A204.1 (cell line): Measurements from ENCODE around the gene SLC29A1.
"Not testable (repeated sequence)": the region's sequence is repeated elsewhere in the genome, so short reads cannot be mapped to it uniquely, and the experiment has no call there.

Source experiments
- FAIRE-seq: peaks from 2 replicates; lab custom pipeline; 2012; peaks lifted over from hg19 to GRCh38; lab: Jason Lieb, UNC

SLC29A1 gene

DNA sequence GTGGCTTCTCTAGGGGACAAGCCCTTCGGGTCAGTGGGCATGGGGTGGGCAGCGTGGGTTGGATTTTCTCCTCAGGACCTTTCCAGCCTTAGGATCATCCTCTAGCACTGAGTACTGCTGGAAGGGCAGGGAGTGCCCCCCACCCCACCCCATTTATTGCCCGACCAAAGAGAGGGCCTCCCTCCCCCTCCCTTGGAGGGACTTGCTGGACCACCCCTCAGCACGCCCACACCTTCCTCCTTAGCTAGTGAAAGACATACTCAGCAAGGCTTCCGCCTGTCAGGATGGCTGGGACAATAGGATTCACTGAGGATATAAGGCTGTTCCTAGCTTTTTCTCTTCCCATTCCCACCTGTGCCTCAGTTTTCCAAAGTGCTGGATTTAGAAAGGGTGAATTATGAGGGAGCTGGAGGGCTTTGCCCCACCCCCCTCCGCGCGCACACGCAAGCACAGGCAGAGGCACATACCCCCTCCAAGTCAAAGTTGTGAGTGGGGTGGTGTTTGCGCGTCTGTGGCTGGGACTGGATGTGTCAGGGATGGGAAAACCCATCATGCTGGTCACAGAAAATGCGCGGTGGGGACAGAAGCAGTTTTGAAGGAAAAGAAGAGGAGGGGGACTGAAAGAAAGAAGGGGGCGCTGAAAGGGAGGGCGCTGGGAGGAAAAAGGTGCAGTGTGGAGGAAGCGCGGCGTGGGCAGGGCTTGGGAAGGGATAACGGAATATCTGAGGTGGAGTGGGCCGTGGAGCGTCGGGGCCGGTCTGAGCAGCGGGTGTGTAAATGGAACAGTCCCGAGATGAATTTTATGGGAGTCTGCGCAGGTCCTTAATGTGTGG lies 693 bp upstream of the SLC29A1 start:
- FAIRE-seq, result no peak

GRCh38 chr6:44224029-44224964 lies 902 bp downstream of the SLC29A1 start:
- FAIRE-seq, result no peak

DNA sequence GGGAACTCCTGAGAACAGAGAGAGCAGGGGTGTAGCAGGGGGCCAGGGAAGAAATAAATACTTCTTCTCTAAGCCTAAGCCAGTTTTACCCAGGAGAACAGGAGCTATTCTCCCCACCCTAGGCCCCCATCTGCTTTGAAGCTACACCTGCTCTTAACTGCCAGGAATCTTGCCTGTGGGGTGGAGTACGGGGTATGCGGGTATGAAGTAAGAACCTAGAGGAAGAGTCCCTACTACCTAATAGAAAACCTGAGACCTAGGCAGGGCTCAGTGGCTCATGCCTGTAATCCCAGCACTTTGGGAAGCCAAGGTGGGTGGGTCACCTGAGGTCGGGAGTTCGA lies 1.5 kb downstream of the SLC29A1 start:
- no peak for FAIRE-seq

- no peak for FAIRE-seq
Observed at GRCh38 chr6:44225579-44226325, 2.4 kb downstream of the SLC29A1 start.

DNA sequence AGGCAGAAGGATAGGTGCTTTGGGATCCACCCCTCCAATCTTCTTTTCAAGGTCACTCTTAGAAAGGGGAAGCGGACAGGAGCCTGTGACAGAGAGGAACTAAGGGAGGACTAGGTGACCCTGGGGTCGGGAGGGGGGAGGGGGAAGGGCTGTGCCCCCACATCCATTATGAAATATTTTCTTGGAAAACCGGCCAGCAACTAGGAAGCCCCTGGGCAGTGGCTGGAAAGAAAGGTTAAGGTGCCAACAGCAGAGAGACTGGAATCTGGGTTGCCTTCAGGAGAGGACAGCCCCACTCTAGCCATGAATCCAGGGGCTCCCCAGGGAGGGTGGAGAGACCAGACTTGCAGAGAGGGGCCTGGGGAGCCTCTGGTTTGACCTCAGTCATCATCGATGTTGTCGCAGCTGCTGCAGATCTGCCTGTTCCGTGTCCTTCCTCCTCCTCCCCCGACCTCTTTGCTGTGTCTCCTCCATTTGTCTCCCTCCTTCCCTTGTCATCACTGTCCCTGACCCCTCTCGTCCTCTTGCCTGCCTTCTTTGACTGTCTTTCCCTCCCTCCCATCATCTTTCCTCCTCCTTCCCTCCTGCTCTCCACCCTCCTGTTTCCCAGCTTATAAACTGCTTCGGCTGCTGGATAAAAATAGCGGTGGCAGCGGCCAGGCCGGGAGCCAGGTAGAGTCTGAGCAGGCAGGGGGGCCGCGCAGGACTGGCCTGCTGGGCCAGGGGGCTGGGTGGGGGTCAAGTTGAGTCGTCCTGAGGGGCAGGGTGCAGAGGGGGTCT lies 3.2 kb downstream of the SLC29A1 start:
- no peak for FAIRE-seq

DNA sequence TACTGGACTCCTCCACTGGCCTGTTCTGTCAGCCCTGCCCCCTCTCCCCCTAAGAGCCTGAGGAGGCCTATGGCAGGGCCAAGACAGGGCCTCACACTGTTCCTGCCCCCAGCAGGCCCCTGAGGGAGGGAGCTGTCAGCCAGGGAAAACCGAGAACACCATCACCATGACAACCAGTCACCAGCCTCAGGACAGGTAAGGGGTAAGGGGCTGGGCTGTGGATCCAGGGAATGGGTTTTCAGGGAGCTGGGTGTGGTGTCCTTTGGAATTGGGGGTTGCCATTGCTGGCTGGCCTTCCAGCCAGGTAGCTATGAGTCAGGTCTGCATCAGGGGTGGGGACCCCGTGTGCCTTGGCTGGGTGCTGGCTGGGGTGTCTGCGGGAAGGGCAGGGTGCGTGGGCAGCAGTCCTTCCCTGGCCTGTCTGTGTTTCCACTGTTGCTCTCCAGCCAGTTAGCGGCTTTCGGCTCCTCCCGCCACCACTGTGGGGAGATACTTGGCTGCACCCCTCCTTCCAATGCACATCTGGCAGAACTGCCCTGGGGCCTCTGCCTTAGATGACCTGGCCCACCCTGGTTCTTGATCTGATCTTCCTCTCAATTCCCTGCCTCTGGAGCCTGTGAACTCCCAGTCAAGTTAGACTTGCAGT lies 3.9 kb downstream of the SLC29A1 start:
- FAIRE-seq, result no peak

DNA sequence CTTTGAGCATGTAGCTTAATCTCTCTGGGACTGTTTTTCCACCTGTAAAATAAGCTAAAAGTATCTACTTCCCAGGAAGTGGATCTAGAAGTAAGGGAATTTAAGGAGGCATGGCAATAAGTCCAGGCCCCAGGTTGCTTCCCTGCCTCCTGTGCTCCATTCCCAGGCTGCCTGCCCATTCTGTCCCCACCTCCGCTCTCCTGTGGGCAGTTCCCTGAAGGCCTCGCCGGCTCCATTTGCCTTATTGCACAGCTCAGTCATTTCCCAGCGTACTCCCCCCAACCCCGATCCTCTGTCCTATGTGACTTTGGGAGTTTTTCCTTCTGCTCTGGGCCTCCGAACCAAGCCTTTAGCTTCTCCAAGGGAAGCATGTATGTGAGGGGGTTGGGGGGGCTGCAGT lies 4.6 kb downstream of the SLC29A1 start:
- no peak for FAIRE-seq

- FAIRE-seq, result no peak
Observed at GRCh38 chr6:44228433-44228832, 5.0 kb downstream of the SLC29A1 start.

DNA sequence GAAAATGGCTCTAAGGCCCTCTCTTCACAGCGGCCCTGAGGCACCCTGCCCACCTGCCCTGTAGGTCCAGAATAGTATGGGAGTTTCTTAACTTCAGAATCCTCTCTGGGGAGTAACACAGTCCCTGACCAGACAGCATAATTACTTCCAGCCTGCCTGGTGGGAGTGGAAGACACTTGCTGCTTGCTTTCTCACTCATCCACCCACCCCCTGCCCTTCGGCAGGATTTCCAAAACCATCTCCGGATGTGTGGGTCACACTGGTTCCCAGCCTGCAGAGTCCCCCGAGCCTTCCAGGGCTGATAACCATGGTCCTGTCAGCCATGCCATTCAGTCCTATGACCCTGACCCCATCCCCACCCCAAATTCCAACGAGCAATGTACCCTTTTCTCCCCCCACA lies 5.4 kb downstream of the SLC29A1 start:
- FAIRE-seq, result no peak

DNA sequence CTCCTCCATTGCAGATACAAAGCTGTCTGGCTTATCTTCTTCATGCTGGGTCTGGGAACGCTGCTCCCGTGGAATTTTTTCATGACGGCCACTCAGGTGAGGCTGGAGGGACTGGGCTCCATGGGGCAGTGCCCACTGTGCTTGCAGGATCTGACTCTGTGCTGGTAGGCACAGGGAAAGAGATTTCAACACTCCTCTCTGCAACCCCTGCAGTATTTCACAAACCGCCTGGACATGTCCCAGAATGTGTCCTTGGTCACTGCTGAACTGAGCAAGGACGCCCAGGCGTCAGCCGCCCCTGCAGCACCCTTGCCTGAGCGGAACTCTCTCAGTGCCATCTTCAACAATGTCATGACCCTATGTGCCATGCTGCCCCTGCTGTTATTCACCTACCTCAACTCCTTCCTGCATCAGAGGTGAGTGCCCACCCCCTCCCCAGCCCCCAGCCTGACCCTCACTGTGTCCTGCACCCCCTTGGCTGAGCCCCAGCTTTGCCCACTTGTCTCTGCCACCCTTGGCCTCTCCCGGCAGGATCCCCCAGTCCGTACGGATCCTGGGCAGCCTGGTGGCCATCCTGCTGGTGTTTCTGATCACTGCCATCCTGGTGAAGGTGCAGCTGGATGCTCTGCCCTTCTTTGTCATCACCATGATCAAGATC lies 6.1 kb downstream of the SLC29A1 start:
- no peak for FAIRE-seq

GRCh38 chr6:44230034-44230675 lies 6.8 kb downstream of the SLC29A1 start:
- no peak for FAIRE-seq

DNA sequence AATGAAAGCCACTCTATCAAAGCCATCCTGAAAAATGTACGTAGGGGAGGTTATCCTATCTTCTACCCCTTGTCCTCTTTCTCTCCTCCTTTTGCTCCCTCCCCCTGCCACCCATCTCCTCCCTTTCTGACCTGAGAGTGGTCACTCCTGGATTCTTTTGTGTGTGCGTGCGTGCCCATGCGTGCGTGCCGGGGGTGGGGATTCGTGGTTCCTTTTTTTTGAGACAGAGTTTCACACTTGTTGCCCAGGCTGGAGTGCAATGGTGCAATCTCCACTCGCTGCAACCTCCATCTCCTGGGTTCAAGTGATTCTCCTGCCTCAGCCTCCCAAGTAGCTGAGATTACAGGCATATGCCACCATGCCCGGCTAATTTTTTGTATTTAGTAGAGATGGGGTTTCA lies 8.0 kb downstream of the SLC29A1 start:
- not testable (repeated sequence) for FAIRE-seq

DNA sequence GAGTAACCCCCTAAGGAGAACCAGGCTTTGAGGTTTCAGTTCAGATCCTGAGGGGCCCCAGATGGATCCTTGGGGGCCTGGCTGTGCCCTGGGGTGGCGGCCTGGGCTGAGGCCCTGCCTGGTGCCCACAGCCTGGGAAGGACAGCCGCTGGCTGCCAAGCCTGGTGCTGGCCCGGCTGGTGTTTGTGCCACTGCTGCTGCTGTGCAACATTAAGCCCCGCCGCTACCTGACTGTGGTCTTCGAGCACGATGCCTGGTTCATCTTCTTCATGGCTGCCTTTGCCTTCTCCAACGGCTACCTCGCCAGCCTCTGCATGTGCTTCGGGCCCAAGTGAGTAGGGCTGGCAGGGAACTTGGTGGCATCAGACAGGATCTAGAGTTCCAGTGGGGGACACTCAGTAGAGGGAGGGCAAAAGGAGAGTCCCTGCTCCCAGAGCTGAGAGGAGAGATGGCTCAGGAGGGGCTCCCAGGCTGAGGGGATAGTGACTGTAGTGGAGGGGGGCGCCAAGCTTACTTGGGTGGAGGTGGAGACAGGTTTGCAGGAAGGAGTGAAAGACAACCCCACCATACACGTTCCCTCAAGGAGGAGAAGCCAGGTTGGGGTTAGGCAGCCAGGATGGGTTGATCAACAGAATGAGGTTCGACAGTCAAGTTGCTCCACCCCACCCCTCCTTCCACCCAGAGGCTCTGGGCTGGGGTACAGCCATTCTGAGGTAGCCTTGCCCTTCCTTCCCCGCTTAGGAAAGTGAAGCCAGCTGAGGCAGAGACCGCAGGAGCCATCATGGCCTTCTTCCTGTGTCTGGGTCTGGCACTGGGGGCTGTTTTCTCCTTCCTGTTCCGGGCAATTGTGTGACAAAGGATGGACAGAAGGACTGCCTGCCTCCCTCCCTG lies 9.5 kb downstream of the SLC29A1 start:
- no peak for FAIRE-seq

GRCh38 chr6:44233567-44234100 lies 10.2 kb downstream of the SLC29A1 start:
- FAIRE-seq, result no peak

DNA sequence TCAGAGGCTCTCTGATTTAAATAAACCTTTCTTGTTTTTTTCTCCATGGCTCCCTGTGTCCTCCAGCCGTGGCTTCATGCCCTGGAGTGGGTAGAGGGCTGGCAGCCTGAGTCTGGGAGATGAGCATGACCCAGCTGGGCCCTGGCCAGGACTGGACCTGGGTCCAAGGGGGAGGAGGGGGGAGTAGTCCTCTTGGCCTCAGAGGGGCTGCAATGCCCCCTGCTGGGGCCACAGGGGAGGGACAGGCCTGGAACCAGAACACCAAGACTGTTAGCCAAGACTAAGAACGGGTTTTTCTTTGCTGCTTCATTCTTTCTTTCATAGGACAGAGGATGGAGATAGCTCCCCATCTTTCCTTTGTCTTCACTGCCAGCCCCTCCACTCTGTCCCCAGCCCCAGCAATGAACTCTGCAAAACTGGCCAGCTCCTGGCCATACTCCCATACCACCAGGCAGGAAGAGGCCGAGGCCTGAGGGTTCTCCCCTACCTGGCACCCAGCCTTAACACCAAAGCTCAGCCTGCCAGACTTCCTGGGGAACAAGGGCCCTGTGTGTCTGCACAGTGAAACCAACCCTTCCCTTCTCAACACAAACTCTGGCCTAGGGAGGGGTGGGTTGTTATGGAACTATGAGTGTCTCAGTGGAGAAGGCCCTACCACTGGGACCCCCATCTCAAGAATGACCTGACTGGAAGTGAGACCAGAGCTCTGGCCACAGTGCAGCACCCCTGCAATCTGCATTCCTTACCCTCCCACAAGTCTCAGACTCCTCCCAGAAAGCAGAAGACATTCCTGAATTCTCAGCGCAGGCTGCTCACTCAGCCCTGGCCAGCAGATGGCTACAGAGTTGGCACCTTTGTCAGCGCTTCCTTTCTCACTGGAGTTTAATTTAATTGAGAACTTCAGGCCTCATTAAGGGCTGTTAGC lies 11.0 kb downstream of the SLC29A1 start:
- FAIRE-seq, result no peak

DNA sequence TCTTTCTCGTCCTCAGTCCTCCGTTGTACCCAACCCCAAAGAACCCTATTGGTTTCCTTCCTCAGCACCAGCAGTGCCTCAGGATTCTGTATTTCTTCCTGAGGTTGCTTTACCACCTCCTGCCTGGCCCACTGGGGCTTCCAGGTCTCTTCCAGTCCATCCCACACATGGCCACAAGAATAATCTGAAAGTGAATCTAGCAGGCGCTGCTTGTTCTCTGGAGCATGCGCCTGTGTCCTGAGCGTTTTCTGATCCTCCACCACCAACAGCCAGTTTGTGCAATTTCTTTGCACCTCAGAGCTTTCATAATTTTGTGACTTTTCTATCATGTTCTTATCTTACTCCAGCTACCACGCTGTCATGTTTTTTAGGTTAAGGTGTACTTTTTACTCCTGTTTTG lies 11.9 kb downstream of the SLC29A1 start:
- FAIRE-seq, result no peak

GRCh38 chr6:44235891-44236516 lies 12.6 kb downstream of the SLC29A1 start:
- no peak for FAIRE-seq
